ENCODE data around the gene NADK. TPM values are rescaled to one million over a fixed set of nuclear protein-coding genes. Genes with fewer than 3 reads are reported as not detected.

Gene NADK
- total RNA-seq, 1 experiment from 2014 or later: 101 TPM

DNA sequence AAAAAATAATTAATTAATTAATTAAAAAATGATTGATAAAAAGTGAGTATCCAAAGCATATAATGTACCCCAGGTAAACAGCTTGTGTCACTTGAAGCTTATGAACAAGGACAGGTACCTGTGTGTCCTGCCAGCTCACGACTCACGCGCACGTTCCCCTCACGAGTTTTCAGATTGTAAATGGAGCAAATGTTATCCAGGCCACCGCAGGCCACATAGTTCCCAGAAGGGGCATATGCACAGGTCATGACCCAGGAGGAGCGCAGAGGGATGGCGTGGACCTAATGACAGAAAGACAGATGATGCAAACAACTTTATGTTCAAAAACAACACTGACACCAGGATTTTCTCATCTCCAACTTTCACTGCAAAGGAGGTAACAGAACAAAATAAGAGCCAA is 26.0 kb upstream of the NADK start:
- H3K27ac ChIP-seq (ENCODE audit: low read length): no peak overlapping the region
- intact Hi-C loops (cut with micrococcal nuclease; ENCODE audit: unreplicated experiment): no loop called here
- ATAC-seq (no peak), DNase-seq (ENCODE audit: low read depth, low spot score) (no peak)
- POLR2A ChIA-PET: no interaction called here
- no TSS peak for BruUV-seq (replicated peaks)
- H3K27me3 ChIP-seq (ENCODE audit: control insufficient read depth, insufficient read depth, low read length): no peaks in the 10 kb centered on the region
- no peaks in the 10 kb centered on the region for H3K9me3 ChIP-seq (ENCODE audit: control insufficient read depth, insufficient read depth, low read depth, low read length)
- H3K4me3 ChIP-seq (ENCODE audit: low read depth in 2 of 2, low read length in 2 of 2): no peak overlapping the region
- peaks cover 17% of the 10 kb centered on the region for H3K36me3 ChIP-seq (ENCODE audit: control insufficient read depth, insufficient read depth, low read length)
- CTCF ChIA-PET: no interaction called here
- TF ChIP-seq, protein P1, sequence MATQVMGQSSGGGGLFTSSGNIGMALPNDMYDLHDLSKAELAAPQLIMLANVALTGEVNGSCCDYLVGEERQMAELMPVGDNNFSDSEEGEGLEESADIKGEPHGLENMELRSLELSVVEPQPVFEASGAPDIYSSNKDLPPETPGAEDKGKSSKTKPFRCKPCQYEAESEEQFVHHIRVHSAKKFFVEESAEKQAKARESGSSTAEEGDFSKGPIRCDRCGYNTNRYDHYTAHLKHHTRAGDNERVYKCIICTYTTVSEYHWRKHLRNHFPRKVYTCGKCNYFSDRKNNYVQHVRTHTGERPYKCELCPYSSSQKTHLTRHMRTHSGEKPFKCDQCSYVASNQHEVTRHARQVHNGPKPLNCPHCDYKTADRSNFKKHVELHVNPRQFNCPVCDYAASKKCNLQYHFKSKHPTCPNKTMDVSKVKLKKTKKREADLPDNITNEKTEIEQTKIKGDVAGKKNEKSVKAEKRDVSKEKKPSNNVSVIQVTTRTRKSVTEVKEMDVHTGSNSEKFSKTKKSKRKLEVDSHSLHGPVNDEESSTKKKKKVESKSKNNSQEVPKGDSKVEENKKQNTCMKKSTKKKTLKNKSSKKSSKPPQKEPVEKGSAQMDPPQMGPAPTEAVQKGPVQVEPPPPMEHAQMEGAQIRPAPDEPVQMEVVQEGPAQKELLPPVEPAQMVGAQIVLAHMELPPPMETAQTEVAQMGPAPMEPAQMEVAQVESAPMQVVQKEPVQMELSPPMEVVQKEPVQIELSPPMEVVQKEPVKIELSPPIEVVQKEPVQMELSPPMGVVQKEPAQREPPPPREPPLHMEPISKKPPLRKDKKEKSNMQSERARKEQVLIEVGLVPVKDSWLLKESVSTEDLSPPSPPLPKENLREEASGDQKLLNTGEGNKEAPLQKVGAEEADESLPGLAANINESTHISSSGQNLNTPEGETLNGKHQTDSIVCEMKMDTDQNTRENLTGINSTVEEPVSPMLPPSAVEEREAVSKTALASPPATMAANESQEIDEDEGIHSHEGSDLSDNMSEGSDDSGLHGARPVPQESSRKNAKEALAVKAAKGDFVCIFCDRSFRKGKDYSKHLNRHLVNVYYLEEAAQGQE (IDR thresholded peaks at IDR 0.05; ENCODE audit: insufficient read depth in 1 of 2, low read depth in 2 of 2, low read length in 1 of 2): no peak
- TF ChIP-seq SIN3A (IDR thresholded peaks at IDR 0.05; ENCODE audit: borderline replicate concordance, insufficient read depth, low read depth, low read length): no peak
- H3K4me1 ChIP-seq (ENCODE audit: control insufficient read depth, insufficient read depth, low read length): no peaks in the 10 kb centered on the region
- in situ Hi-C loops (cut with HindIII; ENCODE audit: low pct_unique_long_range_greater_than_20kb, low sequenced_read_pairs): no loop called here

DNA sequence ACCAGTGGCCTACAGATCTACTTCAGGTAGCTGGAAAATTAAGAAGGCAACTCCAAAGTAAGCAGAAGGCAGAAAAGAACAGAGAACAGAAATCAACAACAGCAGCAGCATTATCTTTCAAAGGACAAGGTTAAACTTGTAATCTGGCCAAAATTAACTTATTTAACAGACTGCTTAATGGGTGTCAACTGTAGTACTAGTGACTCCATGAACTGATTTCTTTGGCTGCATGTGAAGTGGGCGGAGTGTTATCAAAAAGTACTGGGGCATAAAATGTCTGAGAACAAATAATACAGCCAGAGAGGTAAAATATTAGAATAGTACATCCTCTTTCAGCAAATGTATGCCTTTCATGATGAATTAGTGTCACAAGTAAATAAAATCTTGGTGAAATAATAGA is 24.6 kb upstream of the NADK start:
- no peaks in the 10 kb centered on the region for H3K9me3 ChIP-seq (ENCODE audit: control insufficient read depth, insufficient read depth, low read depth, low read length)
- H3K27ac ChIP-seq (ENCODE audit: low read length): no peak overlapping the region
- TF ChIP-seq TCF7L2 (IDR thresholded peaks at IDR 0.05; ENCODE audit: low read depth, low read length) (no peak), POLR2AphosphoS5 (IDR thresholded peaks at IDR 0.05; ENCODE audit: low read depth, low read length) (no peak), SIN3A (IDR thresholded peaks at IDR 0.05; ENCODE audit: borderline replicate concordance, insufficient read depth, low read depth, low read length) (no peak)
- TF ChIP-seq, protein P1 (IDR thresholded peaks at IDR 0.05; ENCODE audit: insufficient read depth in 1 of 2, low read depth in 2 of 2, low read length in 1 of 2): no peak
- TF ChIP-seq, protein P2, sequence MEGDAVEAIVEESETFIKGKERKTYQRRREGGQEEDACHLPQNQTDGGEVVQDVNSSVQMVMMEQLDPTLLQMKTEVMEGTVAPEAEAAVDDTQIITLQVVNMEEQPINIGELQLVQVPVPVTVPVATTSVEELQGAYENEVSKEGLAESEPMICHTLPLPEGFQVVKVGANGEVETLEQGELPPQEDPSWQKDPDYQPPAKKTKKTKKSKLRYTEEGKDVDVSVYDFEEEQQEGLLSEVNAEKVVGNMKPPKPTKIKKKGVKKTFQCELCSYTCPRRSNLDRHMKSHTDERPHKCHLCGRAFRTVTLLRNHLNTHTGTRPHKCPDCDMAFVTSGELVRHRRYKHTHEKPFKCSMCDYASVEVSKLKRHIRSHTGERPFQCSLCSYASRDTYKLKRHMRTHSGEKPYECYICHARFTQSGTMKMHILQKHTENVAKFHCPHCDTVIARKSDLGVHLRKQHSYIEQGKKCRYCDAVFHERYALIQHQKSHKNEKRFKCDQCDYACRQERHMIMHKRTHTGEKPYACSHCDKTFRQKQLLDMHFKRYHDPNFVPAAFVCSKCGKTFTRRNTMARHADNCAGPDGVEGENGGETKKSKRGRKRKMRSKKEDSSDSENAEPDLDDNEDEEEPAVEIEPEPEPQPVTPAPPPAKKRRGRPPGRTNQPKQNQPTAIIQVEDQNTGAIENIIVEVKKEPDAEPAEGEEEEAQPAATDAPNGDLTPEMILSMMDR (IDR thresholded peaks at IDR 0.05): no peak
- in situ Hi-C loops (cut with HindIII; ENCODE audit: low pct_unique_long_range_greater_than_20kb, low sequenced_read_pairs) (no loop called here), intact Hi-C loops (cut with micrococcal nuclease; ENCODE audit: unreplicated experiment) (no loop called here)
- ATAC-seq (no peak), DNase-seq (ENCODE audit: low read depth, low spot score) (no peak)
- no peaks in the 10 kb centered on the region for H3K4me1 ChIP-seq (ENCODE audit: control insufficient read depth, insufficient read depth, low read length)
- H3K4me3 ChIP-seq (ENCODE audit: low read depth in 2 of 2, low read length in 2 of 2): no peak overlapping the region
- POLR2A ChIA-PET: no interaction called here
- CTCF ChIA-PET: no interaction called here
- no peaks in the 10 kb centered on the region for H3K27me3 ChIP-seq (ENCODE audit: control insufficient read depth, insufficient read depth, low read length)
- peaks cover 18% of the 10 kb centered on the region for H3K36me3 ChIP-seq (ENCODE audit: control insufficient read depth, insufficient read depth, low read length)
- no TSS peak for BruUV-seq (replicated peaks)

All from Panc1 (cell line).